ENCODE measurements around the gene RPL29. TPM values are rescaled to one million over a fixed set of nuclear protein-coding genes. Genes with fewer than 3 reads are reported as not detected.

Gene RPL29
- total RNA-seq, 2 donors from 2014 or later = 370 to 792 TPM

GRCh38 chr3:51948016-51948580 lies 47.6 kb downstream of the RPL29 start:
- intact Hi-C loops (cut with DNase I) = loop anchor here (10.0 kb wide), 1 partner anchor 47 kb away; the partner anchor contains the start of gene RPL29
- Histone ChIP-seq H3K27ac (no peak overlapping the region), H3K36me3 (replicated peaks in 1 of 2; ENCODE audit: insufficient read depth in 1 of 2, low read depth in 2 of 2) (no peaks in the 10 kb centered on the region), H3K9me3 (no peaks in the 10 kb centered on the region), H3K4me3 (no peak overlapping the region), H3K27me3 (no peaks in the 10 kb centered on the region), H3K4me1 (peaks cover 3% of the 10 kb centered on the region)
- ATAC-seq (no peak), DNase-seq (no peak)
- TF ChIP-seq POLR2A (IDR thresholded peaks at IDR 0.05) (no peak), CTCF (IDR thresholded peaks at IDR 0.05) (no peak)
- WGBS, 2 donors = 81% methylated on average over 10 of the region's 10 CpGs

- no peaks in the 10 kb centered on the region for H3K36me3 ChIP-seq (replicated peaks in 1 of 2; ENCODE audit: insufficient read depth in 1 of 2, low read depth in 2 of 2)
- intact Hi-C loops (cut with DNase I) = loop anchor here (10.0 kb wide), 1 partner anchor 47 kb away; the partner anchor contains the start of gene RPL29
- peak in 1 of 4 donors; percentile 6 for DNase-seq
These were observed 48.3 kb downstream of the RPL29 start for GRCh38 chr3:51947215-51947900.

GRCh38 chr3:51946796-51947195 lies 48.9 kb downstream of the RPL29 start:
- Histone ChIP-seq H3K27ac (no peak overlapping the region), H3K4me3 (no peak overlapping the region), H3K9me3 (no peaks in the 10 kb centered on the region), H3K27me3 (no peaks in the 10 kb centered on the region), H3K4me1 (peaks cover 13% of the 10 kb centered on the region), H3K36me3 (replicated peaks in 1 of 2; ENCODE audit: insufficient read depth in 1 of 2, low read depth in 2 of 2) (no peaks in the 10 kb centered on the region)
- TF ChIP-seq POLR2A (IDR thresholded peaks at IDR 0.05) = no peak
- no peak for TF ChIP-seq CTCF (IDR thresholded peaks at IDR 0.05)
- intact Hi-C loops (cut with DNase I) = loop anchor here (10.0 kb wide), 1 partner anchor 48 kb away; the partner anchor contains the start of gene RPL29
- no peak for ATAC-seq
- WGBS, 2 donors = 65 to 66% methylated on average over 3 to 4 of the region's 4 CpGs
- no peak for DNase-seq

More at GRCh38 chr3:51947215-51947900, 48.3 kb downstream of the RPL29 start:
- Histone ChIP-seq H3K27ac (no peak overlapping the region), H3K27me3 (no peaks in the 10 kb centered on the region), H3K9me3 (no peaks in the 10 kb centered on the region), H3K4me3 (no peak overlapping the region), H3K4me1 (peaks cover 10% of the 10 kb centered on the region)
- TF ChIP-seq POLR2A (IDR thresholded peaks at IDR 0.05) = no peak
- no peak for TF ChIP-seq CTCF (IDR thresholded peaks at IDR 0.05)
- WGBS, 2 donors = 62 to 74% methylated on average over 9 to 13 of the region's 13 CpGs
- no peak for ATAC-seq

- intact Hi-C loops (cut with DNase I) = loop anchor here (10.0 kb wide), 1 partner anchor 49 kb away; the partner anchor contains the start of gene RPL29
- DNase-seq (peak in 1 of 4 donors; percentile 9), ATAC-seq (no peak)
- H3K4me3 ChIP-seq = no peak overlapping the region
- WGBS, 2 donors = 82 to 87% methylated on average over 9 to 14 of the region's 14 CpGs
- H3K27ac ChIP-seq = no peak overlapping the region
- no peaks in the 10 kb centered on the region for H3K36me3 ChIP-seq (replicated peaks in 1 of 2; ENCODE audit: insufficient read depth in 1 of 2, low read depth in 2 of 2)
- no peaks in the 10 kb centered on the region for H3K9me3 ChIP-seq
- H3K4me1 ChIP-seq = peaks cover 17% of the 10 kb centered on the region
- TF ChIP-seq CTCF (IDR thresholded peaks at IDR 0.05) (no peak), POLR2A (IDR thresholded peaks at IDR 0.05) (no peak)
- no peaks in the 10 kb centered on the region for H3K27me3 ChIP-seq
These were observed 49.6 kb downstream of the RPL29 start for GRCh38 chr3:51945926-51946705.

All from body of pancreas (tissue), 4 donors.